HG02642 (cell line): ENCODE data around the gene STARD4.

Source experiments
- ATAC-seq: cut with Tn5 transposase; IDR thresholded peaks from one replicate; pipeline ENCODE4 v1.9.1; 2021; ENCODE audit warnings: mild to moderate bottlenecking; ENCODE audit not compliant: unreplicated experiment, poor library complexity

STARD4 gene, protein sequence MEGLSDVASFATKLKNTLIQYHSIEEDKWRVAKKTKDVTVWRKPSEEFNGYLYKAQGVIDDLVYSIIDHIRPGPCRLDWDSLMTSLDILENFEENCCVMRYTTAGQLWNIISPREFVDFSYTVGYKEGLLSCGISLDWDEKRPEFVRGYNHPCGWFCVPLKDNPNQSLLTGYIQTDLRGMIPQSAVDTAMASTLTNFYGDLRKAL

DNA sequence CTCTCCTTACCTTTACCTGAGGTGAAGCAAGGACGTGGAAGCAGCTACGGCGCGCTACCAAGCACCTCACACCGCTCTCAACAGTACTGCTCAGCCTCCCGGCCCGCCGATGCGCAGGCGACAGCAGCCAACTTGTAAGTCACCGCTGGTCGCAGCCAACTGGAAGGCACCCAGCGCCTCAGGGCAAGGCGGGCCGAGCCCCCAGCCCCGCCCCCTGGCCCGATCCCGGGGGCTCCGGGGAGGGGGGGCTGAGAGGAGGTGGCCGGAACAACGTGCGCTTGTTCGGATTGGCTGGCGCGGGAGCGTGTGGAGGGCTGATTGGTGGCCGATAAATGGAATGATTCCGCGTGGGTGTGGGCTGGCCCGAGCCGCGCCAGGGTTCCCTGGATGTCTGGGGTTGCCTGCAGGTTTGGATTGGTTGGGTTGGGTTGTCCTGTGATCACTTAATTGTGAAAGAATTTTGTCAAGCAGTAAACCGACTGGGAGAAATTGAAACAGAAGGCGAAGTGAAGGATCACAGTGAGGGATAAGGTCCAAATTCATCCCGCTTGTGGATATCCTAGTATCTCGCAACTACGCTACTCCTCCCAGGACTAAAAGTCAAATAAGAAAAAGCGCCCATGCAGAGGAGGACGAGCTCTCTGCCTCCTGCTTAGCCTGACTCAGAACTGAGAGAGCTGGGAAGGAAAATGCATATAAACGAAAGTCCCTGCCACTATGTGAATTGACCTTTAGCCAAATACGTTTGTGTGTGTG is at the start of gene STARD4:
Gene STARD4, minus strand, starts transcription at position 161 of the 756 bp plus-strand sequence. CDS start 5,102 bp downstream, outside the sequence.
- peak; percentile 95 for ATAC-seq

DNA sequence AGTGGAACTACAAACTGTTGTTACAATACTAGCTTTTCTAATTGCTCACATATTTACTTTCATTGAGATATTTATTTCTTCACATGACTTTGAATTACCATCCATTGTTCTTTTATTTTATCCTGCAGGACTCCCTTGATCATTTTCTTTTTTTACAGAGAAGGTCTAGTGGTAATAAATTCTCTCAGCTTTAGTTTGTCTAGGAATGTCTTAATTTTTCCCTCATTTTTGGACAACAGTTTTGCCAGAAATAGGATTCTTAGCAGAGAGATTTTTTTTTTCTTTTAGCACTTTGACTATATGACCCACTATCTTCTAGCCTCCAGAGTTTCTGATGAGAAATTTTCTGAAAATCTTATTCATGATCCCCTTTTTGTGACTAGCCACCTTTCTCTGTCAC is 47.3 kb upstream of the STARD4 start:
- no peak for ATAC-seq

DNA sequence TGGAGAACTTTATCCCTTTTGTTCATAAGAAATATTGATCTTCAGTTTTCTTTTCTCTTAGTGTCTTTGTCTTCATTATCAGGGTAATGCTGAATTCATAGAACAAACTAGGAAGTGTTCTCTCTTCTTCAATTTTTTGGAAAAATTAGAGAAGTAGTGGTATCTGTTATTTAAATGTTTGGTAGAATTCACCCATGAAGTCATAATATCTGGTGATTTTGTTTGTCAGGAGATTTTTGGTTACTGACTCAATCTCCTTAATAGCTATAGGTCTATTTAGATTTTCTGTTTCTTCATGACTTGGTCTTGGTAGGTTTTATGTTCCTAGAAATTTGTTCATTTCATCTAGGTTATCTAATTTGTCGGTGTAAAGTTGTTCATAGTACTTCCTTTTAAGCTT is 45.4 kb upstream of the STARD4 start:
- no peak for ATAC-seq

DNA sequence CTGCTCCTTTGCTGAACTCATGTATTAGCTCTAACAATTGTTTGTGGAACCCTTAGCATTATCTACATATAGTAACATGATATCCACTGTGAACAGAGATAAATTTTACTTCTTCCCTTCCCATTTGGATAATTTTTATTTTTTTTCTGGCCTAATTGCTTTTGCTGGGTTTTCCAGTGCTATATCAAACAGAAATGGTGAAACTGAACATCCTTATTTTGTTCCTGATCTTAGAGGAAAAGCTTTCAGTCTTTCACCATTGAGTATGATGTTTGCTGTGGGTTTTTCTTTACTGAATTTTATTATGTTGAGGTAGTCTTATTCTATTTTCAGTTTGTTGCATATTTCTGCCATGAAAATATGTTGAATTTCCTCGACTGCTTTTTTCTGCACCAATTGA is 44.8 kb upstream of the STARD4 start:
- ATAC-seq, result no peak

DNA sequence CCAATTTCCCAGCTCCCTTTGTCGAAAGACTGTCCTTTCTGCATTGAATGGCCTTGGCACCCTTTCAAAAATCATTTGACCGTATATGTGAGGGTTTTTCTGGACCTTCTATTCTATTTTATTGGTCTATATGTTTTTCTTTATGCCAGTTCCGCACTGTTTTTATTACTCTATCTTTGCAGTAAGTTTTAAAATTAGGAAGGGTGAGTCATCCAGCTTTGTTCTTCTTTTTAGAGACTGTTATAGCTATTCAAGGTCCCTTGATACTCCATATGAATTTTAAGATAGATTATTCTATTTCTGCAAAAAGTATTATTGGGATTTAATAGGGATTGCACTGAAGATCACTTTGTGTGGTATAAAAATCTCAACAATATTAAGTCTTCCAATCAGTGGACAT is 44.2 kb upstream of the STARD4 start:
- ATAC-seq, result no peak

DNA sequence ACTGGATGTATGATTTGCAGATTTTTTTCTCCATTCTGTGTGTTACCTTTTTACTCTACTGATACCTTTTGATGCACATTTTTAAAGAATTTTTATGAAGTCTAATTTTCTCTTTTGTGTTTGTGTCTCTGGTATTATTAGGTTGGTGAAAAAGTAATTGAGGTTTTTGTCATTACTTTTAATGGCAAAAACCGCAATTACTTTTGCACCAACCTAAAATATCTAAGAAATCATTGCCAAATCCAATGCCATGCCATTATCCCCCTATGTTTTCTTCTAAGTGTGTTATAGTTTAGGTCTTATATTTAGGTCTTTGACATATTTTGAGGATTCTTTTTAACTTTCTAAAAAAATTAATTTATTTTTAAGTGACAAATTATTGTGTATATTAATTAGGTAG is 43.4 kb upstream of the STARD4 start:
- ATAC-seq, result no peak

DNA sequence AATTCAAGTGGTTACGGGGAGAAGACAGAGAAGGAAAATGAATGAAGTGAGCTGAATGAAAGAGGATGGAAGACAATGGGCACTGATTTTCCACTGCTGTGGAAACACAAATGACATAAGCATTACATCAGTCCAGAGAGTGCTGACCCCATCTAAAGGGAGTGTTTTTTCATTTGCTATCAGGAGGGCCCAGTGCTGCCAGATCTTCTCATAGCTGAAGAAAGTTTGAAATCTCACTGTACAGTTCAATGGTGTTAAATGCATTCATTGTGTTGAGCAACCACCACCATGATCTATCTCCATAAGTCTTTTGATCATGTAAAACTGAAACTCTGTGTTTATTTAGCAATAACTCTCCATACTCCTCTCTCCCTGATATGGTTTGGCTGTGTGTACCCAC is 41.5 kb upstream of the STARD4 start:
- ATAC-seq, result no peak

DNA sequence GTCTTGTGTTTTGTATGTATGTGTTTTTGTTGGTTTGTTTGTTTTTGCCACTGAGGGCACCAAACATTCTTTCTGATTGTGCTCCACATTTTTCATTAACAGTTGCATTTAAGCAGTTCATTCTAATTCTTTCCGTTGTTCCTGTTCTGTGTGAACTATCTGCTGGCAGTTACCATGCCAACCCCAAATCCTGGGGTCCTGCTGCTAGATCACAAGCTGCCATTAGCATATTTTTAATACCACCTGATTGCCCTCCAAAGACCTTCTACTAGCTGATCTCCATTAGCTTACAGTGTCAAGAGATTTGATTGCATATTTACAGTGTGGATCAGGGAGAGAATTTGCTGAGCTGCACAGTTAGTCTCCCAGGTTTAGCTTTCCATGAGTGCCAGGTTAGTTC is 40.6 kb upstream of the STARD4 start:
- ATAC-seq, result no peak

DNA sequence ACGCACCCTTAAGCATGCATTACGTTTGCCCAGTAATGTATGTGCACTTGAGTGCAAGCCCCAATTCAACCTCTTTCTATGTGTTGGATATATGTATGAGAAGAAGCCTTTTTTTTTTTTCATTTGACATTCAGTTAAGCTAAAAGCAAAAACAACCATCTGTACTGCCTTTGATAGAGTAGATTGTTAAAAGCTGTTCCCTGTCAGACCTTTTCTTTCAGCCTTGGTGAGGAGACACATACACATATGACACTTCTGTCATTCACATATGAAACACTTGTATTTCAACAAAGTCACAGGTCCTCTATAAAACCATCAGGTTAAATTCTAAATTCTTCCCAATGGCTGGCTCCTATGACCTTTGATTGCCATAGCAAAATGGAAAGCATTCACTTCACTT is 40.2 kb upstream of the STARD4 start:
- ATAC-seq, result no peak

DNA sequence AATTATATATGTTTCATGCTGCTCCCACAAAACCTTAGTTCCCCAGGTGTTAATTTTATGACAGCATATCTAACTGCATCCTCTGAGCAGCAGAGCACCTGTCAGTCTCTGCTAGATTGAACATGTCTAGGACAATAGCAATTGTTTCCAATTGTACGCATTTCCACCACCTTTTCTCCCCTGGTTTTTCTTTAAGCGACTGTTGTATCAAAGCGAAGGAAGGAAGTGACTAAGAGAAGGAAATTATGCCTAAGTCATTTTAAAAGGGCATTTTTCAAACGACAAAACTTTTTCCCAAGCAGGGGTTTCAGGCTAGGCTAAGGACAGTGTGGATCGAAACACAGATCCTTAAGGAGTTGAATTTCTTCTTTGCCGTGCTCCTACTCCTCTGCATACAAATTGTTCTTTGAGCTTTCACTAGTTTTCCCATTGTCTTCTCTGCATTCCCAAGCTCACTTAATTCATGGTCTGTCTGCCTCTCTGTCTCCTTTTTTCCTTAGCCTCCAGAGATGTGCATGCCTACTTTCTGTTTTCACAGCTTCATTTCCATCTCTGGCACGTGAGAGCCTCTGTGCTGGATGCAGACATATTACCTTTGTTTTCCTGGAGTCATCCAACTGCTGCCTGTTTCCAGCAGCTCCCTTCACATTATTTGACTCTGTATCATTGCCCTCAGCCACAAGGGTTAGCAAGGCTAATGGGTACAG is 39.4 kb upstream of the STARD4 start:
- no peak for ATAC-seq

DNA sequence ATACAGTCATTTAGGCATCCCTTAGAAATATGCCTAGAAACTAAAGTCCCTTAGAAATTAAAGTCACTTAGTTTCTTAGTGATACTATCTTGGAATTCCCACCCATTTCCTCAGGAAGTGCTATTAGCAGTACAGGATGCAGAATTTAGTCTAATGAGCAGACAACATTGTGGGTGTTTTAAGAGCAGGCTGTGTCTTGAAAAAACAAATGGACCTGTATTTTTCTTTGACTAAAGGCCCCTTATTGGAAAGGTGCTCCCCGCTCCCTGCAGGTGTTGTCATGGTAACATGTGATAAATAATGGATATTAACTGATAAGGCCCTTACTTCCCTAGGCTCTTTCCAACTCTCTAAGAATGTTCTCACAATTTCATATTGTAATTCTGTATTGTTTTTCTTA is 38.8 kb upstream of the STARD4 start:
- no peak for ATAC-seq

DNA sequence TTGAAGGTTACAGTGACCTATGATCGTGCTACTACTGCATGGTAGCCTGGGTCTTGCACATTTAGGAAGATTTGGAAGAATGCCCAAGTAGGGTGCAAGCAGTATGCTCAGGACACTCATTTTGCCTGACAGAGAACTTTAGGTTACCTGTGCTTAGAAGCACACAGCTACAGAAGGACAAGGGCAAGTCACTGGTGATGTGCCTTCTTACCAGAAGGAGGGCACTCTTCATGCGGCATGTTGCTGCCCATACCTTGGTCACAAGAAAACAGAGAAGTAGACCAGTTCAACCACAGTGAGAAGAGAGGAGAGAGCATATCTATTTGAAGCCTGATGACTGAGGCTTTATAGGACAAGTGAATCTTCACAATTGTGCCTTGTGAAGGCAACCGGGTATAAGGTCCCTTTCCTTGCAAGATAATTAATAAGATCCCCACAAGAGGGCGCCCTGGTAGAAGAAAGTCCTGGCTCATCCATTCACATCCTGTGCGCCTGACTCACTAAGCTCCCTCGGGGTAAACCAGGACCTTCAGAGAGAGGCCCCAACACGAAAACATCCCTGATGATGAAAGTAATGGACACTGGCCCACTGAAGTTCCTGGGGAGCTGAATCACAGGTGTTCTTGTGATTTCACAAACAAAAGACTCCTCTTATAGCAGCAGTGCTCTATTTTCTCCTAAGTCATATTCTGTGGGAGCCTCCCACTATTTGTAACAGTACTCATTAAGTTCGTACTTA is 38.1 kb upstream of the STARD4 start:
- peak; percentile 97 for ATAC-seq

DNA sequence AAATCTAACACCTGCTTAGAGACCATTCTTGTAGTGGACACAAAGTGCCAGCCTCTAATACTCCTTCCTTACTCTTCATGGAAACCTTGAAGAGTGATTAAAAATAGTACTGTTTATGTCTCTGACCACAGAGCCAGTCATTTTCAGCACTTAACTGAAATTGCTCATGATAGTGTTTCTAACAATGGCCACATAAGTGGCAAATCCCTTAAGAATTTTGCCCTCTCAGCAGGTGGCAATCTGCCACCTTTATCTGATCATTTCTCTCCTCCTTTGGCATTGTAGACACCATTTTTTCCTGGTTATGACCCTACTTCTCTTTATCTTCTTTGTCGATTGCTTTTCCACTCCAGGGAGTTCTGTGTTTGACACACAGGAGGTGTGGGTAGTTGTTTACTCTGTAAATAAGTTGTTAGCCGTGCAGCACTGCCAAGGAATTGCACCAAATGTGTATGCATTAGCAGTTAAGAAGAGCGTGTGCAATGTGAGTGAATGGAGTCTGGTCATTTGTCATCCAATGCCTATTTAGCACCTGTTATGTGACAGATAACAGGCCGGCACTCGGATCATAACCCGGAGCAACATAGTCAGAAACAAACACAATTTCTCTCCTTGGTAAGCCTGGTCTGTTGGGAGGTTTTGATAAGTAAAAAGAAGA is 36.8 kb upstream of the STARD4 start:
- no peak for ATAC-seq

DNA sequence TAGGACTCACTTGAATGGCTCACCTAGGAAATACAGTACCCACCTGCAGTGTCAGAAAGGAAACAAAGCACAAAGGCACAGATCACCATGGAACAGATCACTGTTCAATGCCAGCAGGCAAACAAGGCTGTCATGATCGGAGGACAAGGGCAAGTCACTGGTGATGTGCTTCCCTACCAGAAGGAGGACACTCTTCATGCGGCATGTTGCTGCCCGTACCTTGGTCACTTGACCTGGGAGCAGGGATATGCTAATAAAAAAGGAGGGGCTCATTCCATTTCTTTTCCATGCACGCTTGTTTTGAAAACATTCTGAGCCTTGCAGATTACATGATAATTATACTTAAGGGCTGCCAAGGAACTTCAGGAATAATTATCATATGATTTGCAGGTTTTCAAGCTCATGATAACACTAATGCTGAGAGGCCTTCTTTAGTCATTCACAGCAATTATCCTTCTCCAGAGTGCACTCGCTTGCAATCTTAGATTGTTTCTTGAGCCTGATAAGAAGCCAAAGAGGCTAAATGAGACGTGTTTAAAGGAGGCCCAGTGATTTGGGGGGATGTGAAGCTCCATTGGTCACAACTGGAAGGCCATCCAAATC is 36.1 kb upstream of the STARD4 start:
- ATAC-seq, result no peak

DNA sequence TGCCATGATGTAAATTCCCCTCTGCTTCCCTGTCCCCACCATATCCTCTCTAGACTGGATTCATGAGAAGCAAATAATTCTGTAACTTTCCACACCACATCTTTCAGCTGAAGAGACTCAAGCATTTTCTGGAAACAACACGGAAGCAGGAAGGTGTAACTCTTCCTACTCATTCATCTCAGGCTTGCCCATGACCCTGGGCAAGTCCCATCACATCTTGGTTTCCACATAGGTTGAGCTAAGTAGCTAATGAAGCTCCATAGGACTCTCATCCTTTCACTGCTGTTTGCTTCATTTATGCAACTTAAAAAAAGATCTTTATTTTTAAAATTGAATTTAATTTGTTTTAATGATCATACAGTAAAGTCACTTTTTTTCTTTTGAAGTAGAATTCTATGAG is 32.7 kb upstream of the STARD4 start:
- no peak for ATAC-seq

DNA sequence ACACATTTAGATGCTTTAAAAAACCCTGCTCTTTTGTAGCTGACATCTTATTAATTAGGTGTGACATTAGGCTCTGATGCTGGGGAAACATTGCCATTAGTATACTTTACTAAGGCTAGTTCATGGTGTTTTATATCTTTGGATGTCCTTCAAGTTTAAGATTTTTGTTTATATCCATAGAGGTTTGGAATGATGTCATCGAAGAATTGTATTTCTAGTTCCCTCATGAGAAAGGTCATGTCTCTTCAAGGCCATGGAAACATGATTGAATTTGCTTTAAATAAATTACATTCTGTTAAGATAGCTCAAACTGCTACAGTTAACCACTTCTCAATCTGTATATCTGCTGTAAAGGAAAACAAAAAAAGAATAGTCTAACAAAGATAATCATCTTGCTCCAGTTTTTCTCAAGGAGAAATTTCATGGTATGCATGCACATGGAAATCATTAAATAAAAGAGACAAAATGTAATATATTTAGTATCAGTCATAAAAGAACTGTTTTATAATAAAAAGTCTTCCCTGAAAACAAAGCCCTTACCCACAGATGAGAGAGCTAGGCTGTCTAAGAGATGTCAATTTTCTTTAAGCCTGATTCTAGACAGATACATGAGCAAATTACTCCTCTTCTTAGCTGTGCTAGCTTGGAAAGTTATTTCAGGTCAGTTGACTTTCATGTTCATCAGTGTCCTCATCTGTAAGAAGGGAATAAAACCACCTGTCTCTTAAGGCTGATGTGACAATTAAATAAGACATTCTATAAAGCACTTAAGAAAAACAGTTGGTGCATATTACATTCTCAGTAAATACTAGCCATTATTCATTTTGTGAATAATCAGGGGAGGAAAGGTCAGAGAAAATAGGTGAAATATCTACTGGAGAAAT is 25.0 kb upstream of the STARD4 start:
- no peak for ATAC-seq

DNA sequence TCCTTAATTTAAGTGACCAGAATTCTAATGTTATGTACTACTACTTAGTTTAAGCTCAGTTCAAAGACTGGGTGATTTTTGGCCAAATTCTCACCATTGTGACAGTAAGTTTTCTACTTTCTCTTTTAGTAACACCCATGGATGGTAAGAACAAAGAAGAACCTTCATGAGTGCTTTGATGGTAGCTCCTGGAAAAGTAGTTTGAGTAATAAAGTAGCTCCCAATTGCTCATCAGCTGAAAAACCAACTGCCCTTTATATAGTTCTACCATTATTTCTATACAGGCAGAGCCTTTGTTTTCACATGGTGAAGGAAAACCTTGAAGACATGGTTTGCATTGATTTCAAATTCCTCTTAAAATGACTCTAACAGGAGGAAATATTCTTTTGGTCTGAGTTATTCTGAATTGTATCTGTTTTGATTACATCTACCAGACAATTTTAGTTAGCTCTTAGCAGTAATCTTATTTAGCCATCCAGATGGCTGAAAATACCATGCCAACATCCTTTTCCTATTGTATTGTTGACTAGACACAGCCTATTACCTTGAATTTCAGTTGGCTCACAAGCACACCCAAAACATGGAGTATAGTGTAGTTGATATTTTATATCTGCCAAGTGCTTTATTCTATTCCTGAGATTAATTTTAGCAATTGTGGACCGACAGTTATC is 23.7 kb upstream of the STARD4 start:
- no peak for ATAC-seq

DNA sequence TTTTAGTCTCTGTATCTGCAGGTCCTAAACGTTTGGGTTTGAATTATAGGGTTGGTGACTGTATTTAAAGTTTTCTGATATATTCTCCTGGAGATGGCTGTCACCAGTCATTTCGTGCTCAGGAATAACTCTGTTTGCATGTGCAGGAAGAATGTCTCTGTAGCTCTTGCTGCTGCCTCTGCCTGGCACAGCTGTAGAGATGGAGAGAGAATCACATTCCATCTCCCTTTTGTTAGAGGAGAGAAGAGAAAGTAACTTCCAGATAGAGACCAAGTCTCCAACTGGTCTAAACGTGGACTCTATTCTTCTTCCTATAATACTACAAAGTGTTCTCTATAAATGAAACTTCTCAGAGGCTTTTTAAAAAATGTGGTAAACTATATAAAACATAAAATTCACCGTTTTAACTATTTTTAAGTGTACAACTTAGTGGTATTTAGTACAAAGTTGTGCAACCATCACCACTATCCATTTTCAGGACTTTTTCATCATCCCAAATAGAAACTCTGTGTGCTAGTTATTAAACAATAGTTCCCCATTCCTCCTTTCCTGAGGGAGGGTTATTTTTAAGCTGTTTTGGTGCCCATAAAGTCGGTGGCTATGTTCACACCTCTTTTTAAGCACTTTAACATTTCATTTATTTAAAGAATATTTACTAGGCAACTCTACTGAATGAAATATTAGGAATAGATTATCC is 20.7 kb upstream of the STARD4 start:
- no peak for ATAC-seq
